Spinal cord (tissue), 10 donors: Measurements from ENCODE around the gene VIT. TPM values are rescaled to one million over a fixed set of nuclear protein-coding genes. Genes with fewer than 3 reads are reported as not detected.

ENCODE experiments used
- DNase-seq, 6 donors: peaks; one replicate each; pipeline versions ENCODE4 v3.0.0 to v3.0.0-alpha.2; 2013 to 2015; ENCODE audit warnings: low spot score in 6 of 6, low read depth in 4 of 6
- H3K27ac ChIP-seq: one replicate; pipeline ENCODE4 v1.5.1; 2013; ENCODE audit warnings: low read depth, low read length, control low read depth
- H3K27me3 ChIP-seq: one replicate; pipeline ENCODE4 v1.6.1; 2013; ENCODE audit warnings: low read length; ENCODE audit not compliant: control insufficient read depth, insufficient read depth
- H3K36me3 ChIP-seq: one replicate; pipeline ENCODE4 v1.6.1; 2013; ENCODE audit warnings: low read length; ENCODE audit not compliant: control insufficient read depth, insufficient read depth
- H3K4me1 ChIP-seq: one replicate; pipeline ENCODE4 v1.6.1; 2013; ENCODE audit warnings: low read length; ENCODE audit not compliant: control insufficient read depth, insufficient read depth
- H3K4me3 ChIP-seq: one replicate; pipeline ENCODE4 v1.5.1; 2013; ENCODE audit warnings: low read depth, low read length, control low read depth
- H3K9me3 ChIP-seq: one replicate; pipeline ENCODE4 v1.6.1; 2013; ENCODE audit warnings: low read length; ENCODE audit not compliant: control insufficient read depth, insufficient read depth
- WGBS: methylation state at CpG from one replicate; pipeline ENCODE4 v1.1.5; 2013; ENCODE audit warnings: missing lambda C conversion rate; ENCODE audit not compliant: insufficient coverage; 5-methylcytosine and 5-hydroxymethylcytosine counted together
- polyA plus RNA-seq, 2 donors: library from polyadenylated mRNA; unstranded; fragments of 120-200 nt; gene quantifications; one replicate each; pipeline ENCODE4 v1.2.1, GENCODE V29; 2013; ENCODE audit not compliant: insufficient read length in 2 of 2
- total RNA-seq, 2 donors: library from RNA; depleted of rRNA in 1 of 2; stranded (reverse); fragments of 120-200 nt in 1 of 2; fragments of >200 nt in 1 of 2; gene quantifications; one replicate each; pipeline versions ENCODE4 v1.2.3 to v1.2.4, GENCODE V29; 2013 to 2014
- donor health status: healthy.

Gene VIT
- total and polyA plus RNA-seq, 4 donors = 1.3 to 3.8 (median 1.5) TPM; not detected in 1

GRCh38 chr2:36854241-36854640 lies 157.7 kb downstream of the VIT start:
- no peaks in the 10 kb centered on the region for H3K27me3 ChIP-seq
- no peaks in the 10 kb centered on the region for H3K4me1 ChIP-seq
- H3K9me3 ChIP-seq = no peaks in the 10 kb centered on the region
- H3K4me3 ChIP-seq = no peak overlapping the region
- no CpG with 5 or more reads among the region's 2 CpGs for WGBS
- H3K36me3 ChIP-seq = peaks cover 12% of the 10 kb centered on the region
- no peak for DNase-seq
- H3K27ac ChIP-seq = no peak overlapping the region

GRCh38 chr2:36855429-36855828 lies 158.9 kb downstream of the VIT start:
- no CpG with 5 or more reads among the region's 2 CpGs for WGBS
- no peak for DNase-seq
- peaks cover 14% of the 10 kb centered on the region for H3K36me3 ChIP-seq

GRCh38 chr2:36857713-36858112 lies 161.2 kb downstream of the VIT start:
- Histone ChIP-seq H3K9me3 (no peaks in the 10 kb centered on the region), H3K27ac (no peak overlapping the region), H3K27me3 (no peaks in the 10 kb centered on the region), H3K36me3 (peaks cover 14% of the 10 kb centered on the region), H3K4me3 (no peak overlapping the region), H3K4me1 (no peaks in the 10 kb centered on the region)
- no CpG with 5 or more reads among the region's 5 CpGs for WGBS
- peak in 3 of 6 donors; percentile 7 to 70 (median 32) for DNase-seq

More at GRCh38 chr2:36855429-36855828, 158.9 kb downstream of the VIT start:
- no peaks in the 10 kb centered on the region for H3K9me3 ChIP-seq
- H3K4me3 ChIP-seq = no peak overlapping the region
- no peaks in the 10 kb centered on the region for H3K27me3 ChIP-seq
- no peak overlapping the region for H3K27ac ChIP-seq
- no peaks in the 10 kb centered on the region for H3K4me1 ChIP-seq

- DNase-seq = no peak
- H3K27me3 ChIP-seq = no peaks in the 10 kb centered on the region
Observed at GRCh38 chr2:36858551-36859365, 162.3 kb downstream of the VIT start.

GRCh38 chr2:36859366-36859792 lies 162.9 kb downstream of the VIT start:
- WGBS = no CpG with 5 or more reads among the region's 1 CpG
- no peak for DNase-seq
- Histone ChIP-seq H3K27ac (no peak overlapping the region), H3K36me3 (peaks cover 14% of the 10 kb centered on the region), H3K4me3 (no peak overlapping the region), H3K4me1 (no peaks in the 10 kb centered on the region), H3K27me3 (no peaks in the 10 kb centered on the region), H3K9me3 (no peaks in the 10 kb centered on the region)

More at GRCh38 chr2:36858551-36859365, 162.3 kb downstream of the VIT start:
- H3K4me3 ChIP-seq = no peak overlapping the region
- H3K36me3 ChIP-seq = peaks cover 14% of the 10 kb centered on the region
- no peaks in the 10 kb centered on the region for H3K9me3 ChIP-seq
- H3K27ac ChIP-seq = no peak overlapping the region
- no peaks in the 10 kb centered on the region for H3K4me1 ChIP-seq

GRCh38 chr2:36861896-36862295 lies 165.4 kb downstream of the VIT start:
- Histone ChIP-seq H3K4me3 (no peak overlapping the region), H3K36me3 (peaks cover 14% of the 10 kb centered on the region), H3K27me3 (no peaks in the 10 kb centered on the region), H3K9me3 (no peaks in the 10 kb centered on the region), H3K4me1 (no peaks in the 10 kb centered on the region), H3K27ac (no peak overlapping the region)
- WGBS = no CpG with 5 or more reads among the region's 2 CpGs
- no peak for DNase-seq

Other genes starting within 250 kb of the VIT start
- gene FEZ2, start 98.5 kb upstream of the VIT start, total RNA-seq = 100 to 1,000 TPM in 1 of 2 donors, 10 to 100 TPM in 1; 79.6 to 120 TPM
- 100 to 1,000 TPM; 100 to 133 TPM for gene FEZ2, start 98.5 kb upstream of the VIT start, polyA plus RNA-seq